PC-9 (cell line): Measurements from ENCODE around the gene AP3S2.

Source experiments
- CTCF ChIP-seq: fragments of 200-600 bp; sonication (generic); conservative IDR thresholded peaks from 2 replicates; pipeline ENCODE4 v1.6.1; 2017; ENCODE audit warnings: mixed run types, antibody characterized with exemption, mild to moderate bottlenecking, moderate library complexity
- EZH2 ChIP-seq: fragments of 200-600 bp; sonication (generic); IDR thresholded peaks from 2 replicates; pipeline ENCODE4 v1.8.0; 2017; ENCODE audit warnings: antibody characterized with exemption, low read depth

GRCh38 chr15:89785064-89785773, 108.6 kb downstream of the AP3S2 start:
- TF ChIP-seq CTCF (no peak), EZH2 (no peak)
